Osteoblast (primary cell): ENCODE measurements around the gene MR1. TPM values are rescaled to one million over a fixed set of nuclear protein-coding genes. Genes with fewer than 3 reads are reported as not detected.

Experiments
- DNase-seq: peaks from one replicate; pipeline ENCODE4 v3.0.0; 2011; ENCODE audit warnings: low spot score, mixed read lengths; ENCODE audit not compliant: insufficient read length; ENCODE audit errors: missing footprints
- H2AFZ ChIP-seq: 2 replicates; pipeline ENCODE4 v1.6.0; 2011; ENCODE audit warnings: mild to moderate bottlenecking, low read length
- H3K27ac ChIP-seq: 2 replicates; pipeline ENCODE4 v1.5.1; 2011; ENCODE audit warnings: mild to moderate bottlenecking, low read depth, low read length, moderate library complexity
- H3K27me3 ChIP-seq: 2 replicates; pipeline ENCODE4 v1.6.0; 2012; ENCODE audit warnings: mild to moderate bottlenecking, control low read depth, inconsistent platforms, low read length, moderate library complexity; ENCODE audit not compliant: insufficient read depth
- H3K36me3 ChIP-seq: 2 replicates; pipeline ENCODE4 v1.5.1; 2011; ENCODE audit warnings: mild to moderate bottlenecking, low read length, control low read depth, moderate library complexity; ENCODE audit not compliant: insufficient read depth
- H3K4me1 ChIP-seq: 2 replicates; pipeline ENCODE4 v1.5.1; 2011; ENCODE audit warnings: mild to moderate bottlenecking, low read length, control low read depth, moderate library complexity; ENCODE audit not compliant: insufficient read depth
- H3K4me2 ChIP-seq: 2 replicates; pipeline ENCODE4 v1.6.0; 2011; ENCODE audit warnings: mild to moderate bottlenecking, low read length; ENCODE audit not compliant: insufficient read depth
- H3K4me3 ChIP-seq: fragments of 200-600 bp; sonication (generic); 3 replicates; pipeline ENCODE4 v1.5.1; 2012; ENCODE audit warnings: mild to moderate bottlenecking, low read length, inconsistent platforms; ENCODE audit not compliant: insufficient read depth
- H3K79me2 ChIP-seq: 2 replicates; pipeline ENCODE4 v1.6.0; 2012; ENCODE audit warnings: mild to moderate bottlenecking, low read length, control low read depth, inconsistent platforms; ENCODE audit not compliant: insufficient read depth
- H3K9me3 ChIP-seq: 2 replicates; pipeline ENCODE4 v1.5.1; 2011; ENCODE audit warnings: low read depth, low read length, control low read depth
- H4K20me1 ChIP-seq: 2 replicates; pipeline ENCODE4 v1.6.0; 2012; ENCODE audit warnings: mild to moderate bottlenecking, low read length, control low read depth; ENCODE audit not compliant: insufficient read depth
- total RNA-seq: library from RNA; depleted of rRNA; stranded (reverse); fragments of >200 nt; gene quantifications from 2 replicates; pipeline ENCODE4 v1.2.3, GENCODE V29; 2012
- TF ChIP-seq, protein P1 (sequence below): IDR thresholded peaks from 2 replicates; pipeline ENCODE4 v1.5.1; 2011; ENCODE audit warnings: mild to moderate bottlenecking, low read depth, low read length, moderate library complexity; ENCODE audit errors: extremely low read depth

Gene MR1
- total RNA-seq, 1 donor: 29.3 TPM

DNA sequence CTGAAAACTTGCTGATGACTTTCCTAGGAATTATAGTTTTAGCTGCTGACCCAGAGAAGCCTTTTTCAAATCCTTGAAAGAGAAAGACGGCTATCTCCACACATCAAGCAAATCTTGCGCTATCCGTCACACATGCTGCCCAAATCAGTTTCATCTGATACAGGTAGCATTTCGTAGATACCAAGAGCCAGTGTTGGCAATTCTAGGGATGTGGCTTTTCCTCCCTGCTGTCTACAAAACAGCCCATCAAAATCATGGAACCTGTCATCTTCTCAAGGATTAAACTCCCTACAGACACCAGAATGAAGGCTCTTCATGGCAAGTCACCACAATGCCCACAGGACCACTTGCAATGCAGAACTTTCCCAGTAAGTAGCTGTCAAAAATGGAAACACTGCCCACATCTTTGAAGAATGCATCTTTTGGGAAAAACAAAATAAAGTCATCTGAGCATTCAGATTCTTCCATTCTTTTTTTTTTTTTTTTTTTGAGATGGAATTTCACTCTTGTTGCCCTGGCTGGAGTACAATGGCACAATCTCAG lies 21.5 kb upstream of the MR1 start:
- H3K4me2 ChIP-seq: no peak overlapping the region
- peaks cover 34% of the 10 kb centered on the region for H3K4me1 ChIP-seq
- no peak for DNase-seq
- no peaks in the 10 kb centered on the region for H3K9me3 ChIP-seq
- TF ChIP-seq, protein P1, sequence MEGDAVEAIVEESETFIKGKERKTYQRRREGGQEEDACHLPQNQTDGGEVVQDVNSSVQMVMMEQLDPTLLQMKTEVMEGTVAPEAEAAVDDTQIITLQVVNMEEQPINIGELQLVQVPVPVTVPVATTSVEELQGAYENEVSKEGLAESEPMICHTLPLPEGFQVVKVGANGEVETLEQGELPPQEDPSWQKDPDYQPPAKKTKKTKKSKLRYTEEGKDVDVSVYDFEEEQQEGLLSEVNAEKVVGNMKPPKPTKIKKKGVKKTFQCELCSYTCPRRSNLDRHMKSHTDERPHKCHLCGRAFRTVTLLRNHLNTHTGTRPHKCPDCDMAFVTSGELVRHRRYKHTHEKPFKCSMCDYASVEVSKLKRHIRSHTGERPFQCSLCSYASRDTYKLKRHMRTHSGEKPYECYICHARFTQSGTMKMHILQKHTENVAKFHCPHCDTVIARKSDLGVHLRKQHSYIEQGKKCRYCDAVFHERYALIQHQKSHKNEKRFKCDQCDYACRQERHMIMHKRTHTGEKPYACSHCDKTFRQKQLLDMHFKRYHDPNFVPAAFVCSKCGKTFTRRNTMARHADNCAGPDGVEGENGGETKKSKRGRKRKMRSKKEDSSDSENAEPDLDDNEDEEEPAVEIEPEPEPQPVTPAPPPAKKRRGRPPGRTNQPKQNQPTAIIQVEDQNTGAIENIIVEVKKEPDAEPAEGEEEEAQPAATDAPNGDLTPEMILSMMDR: no peak
- H4K20me1 ChIP-seq: peaks cover 9% of the 10 kb centered on the region
- no peaks in the 10 kb centered on the region for H3K36me3 ChIP-seq
- no peak overlapping the region for H2AFZ ChIP-seq
- H3K27ac ChIP-seq: no peak overlapping the region
- H3K27me3 ChIP-seq: no peaks in the 10 kb centered on the region
- peaks cover 82% of the 10 kb centered on the region for H3K79me2 ChIP-seq
- H3K4me3 ChIP-seq: no peak overlapping the region

GRCh38 chr1:181013144-181013543 lies 20.6 kb upstream of the MR1 start:
- H4K20me1 ChIP-seq: peaks cover 15% of the 10 kb centered on the region
- H2AFZ ChIP-seq: no peak overlapping the region
- no peak overlapping the region for H3K4me2 ChIP-seq
- H3K36me3 ChIP-seq: no peaks in the 10 kb centered on the region
- H3K9me3 ChIP-seq: no peaks in the 10 kb centered on the region
- H3K27me3 ChIP-seq: no peaks in the 10 kb centered on the region
- no peak for DNase-seq
- H3K4me1 ChIP-seq: peaks cover 34% of the 10 kb centered on the region
- H3K79me2 ChIP-seq: peaks cover 82% of the 10 kb centered on the region
- H3K4me3 ChIP-seq: no peak overlapping the region
- H3K27ac ChIP-seq: no peak overlapping the region
- TF ChIP-seq, protein P1: no peak

GRCh38 chr1:181014477-181015250 lies 19.1 kb upstream of the MR1 start:
- no peaks in the 10 kb centered on the region for H3K9me3 ChIP-seq
- no peak overlapping the region for H3K4me2 ChIP-seq
- H3K27ac ChIP-seq: no peak overlapping the region
- no peak for DNase-seq
- peaks cover 44% of the 10 kb centered on the region for H3K4me1 ChIP-seq
- H3K36me3 ChIP-seq: no peaks in the 10 kb centered on the region
- peaks cover 27% of the 10 kb centered on the region for H4K20me1 ChIP-seq
- H2AFZ ChIP-seq: no peak overlapping the region
- H3K79me2 ChIP-seq: peaks cover 81% of the 10 kb centered on the region
- TF ChIP-seq, protein P1: no peak
- no peaks in the 10 kb centered on the region for H3K27me3 ChIP-seq
- H3K4me3 ChIP-seq: no peak overlapping the region

- Histone ChIP-seq H3K9me3 (no peaks in the 10 kb centered on the region), H3K4me3 (no peak overlapping the region), H3K4me1 (peaks cover 39% of the 10 kb centered on the region), H3K27me3 (no peaks in the 10 kb centered on the region), H4K20me1 (peaks cover 30% of the 10 kb centered on the region), H3K4me2 (no peak overlapping the region), H3K27ac (no peak overlapping the region), H3K36me3 (no peaks in the 10 kb centered on the region), H3K79me2 (peaks cover 83% of the 10 kb centered on the region), H2AFZ (no peak overlapping the region)
- no peak for DNase-seq
- TF ChIP-seq, protein P1: no peak
These were observed 18.6 kb upstream of the MR1 start for GRCh38 chr1:181015251-181015615.
